OCI-LY7 (cell line): ENCODE results near the gene UNC5A.

ENCODE experiments used
- CTCF ChIP-seq: fragments of 200-600 bp; sonication (generic); conservative IDR thresholded peaks from 2 replicates; pipeline ENCODE4 v1.5.1; 2014; ENCODE audit warnings: mild to moderate bottlenecking, antibody characterized with exemption, low read length, moderate library complexity, mixed read lengths
- EZH2phosphoT487 ChIP-seq: fragments of 200-600 bp; sonication (generic); IDR thresholded peaks from 2 replicates; pipeline ENCODE4 v1.6.1; 2018; ENCODE audit warnings: low read depth, borderline replicate concordance, mild to moderate bottlenecking, mixed run types, antibody characterized with exemption, low read length, moderate library complexity, mixed read lengths

- TF ChIP-seq CTCF, result no peak
- TF ChIP-seq EZH2phosphoT487, result no peak
These were observed 21.1 kb downstream of the UNC5A start for GRCh38 chr5:176831425-176831824.
